GM18502 (cell line): Measurements from ENCODE around the gene CHCHD6.

ENCODE experiments used
- ATAC-seq: cut with Tn5 transposase; IDR thresholded peaks from one replicate; pipeline ENCODE4 v1.9.1; 2021; ENCODE audit warnings: mild to moderate bottlenecking; ENCODE audit not compliant: unreplicated experiment, poor library complexity

Gene CHCHD6

GRCh38 chr3:126888186-126888760 lies 184.2 kb downstream of the CHCHD6 start:
- no peak for ATAC-seq

GRCh38 chr3:126889276-126890201 lies 185.5 kb downstream of the CHCHD6 start:
- no peak for ATAC-seq

- ATAC-seq = no peak
These were observed 187.1 kb downstream of the CHCHD6 start for GRCh38 chr3:126891141-126891540.

- ATAC-seq = no peak
These were observed 187.8 kb downstream of the CHCHD6 start for GRCh38 chr3:126891791-126892190.

GRCh38 chr3:126893651-126894050 lies 189.6 kb downstream of the CHCHD6 start:
- ATAC-seq = no peak

- ATAC-seq = no peak
These were observed 190.4 kb downstream of the CHCHD6 start for GRCh38 chr3:126894475-126894874.

GRCh38 chr3:126895178-126896066 lies 191.4 kb downstream of the CHCHD6 start:
- ATAC-seq = no peak

DNA sequence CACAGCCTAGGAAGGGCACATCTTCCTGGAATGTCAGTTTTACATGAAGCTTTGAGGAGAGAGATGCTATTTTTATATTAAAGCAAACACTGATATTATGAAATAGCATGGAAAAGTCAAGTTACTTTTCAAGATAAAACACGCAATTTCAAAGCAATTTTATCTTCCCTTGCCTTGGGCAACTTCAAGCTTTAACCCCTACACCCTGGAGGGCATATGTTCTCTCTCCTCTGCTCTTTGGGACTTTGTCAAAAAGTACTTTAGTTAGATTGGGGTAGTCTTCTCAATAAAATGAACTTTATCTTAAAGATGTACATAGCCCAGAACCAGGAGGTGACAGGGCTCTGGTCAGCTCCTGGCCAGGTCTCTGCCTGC lies 192.0 kb downstream of the CHCHD6 start:
- ATAC-seq = no peak

- no peak for ATAC-seq
These were observed 192.9 kb downstream of the CHCHD6 start for GRCh38 chr3:126896968-126897367.

DNA sequence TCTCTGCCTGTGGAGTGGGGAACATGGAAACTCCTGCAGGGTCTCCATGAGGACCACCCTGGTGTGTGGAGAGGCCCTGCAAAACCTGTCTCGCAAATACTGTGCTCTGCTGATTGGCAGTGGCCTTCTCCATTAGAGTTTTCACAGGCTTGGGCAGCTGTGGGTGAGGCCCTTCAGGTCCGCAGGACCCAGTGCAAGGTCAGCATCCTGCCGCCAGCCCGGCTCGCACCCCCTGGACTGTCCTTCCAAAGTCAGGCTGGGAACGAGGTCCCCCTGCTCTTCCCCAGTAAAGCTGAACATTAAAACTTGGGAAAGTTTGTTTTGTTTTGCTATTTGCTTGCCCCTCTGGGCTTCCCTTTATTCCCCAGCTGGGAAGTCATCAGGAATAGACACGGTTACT lies 193.9 kb downstream of the CHCHD6 start:
- ATAC-seq = no peak

- ATAC-seq = no peak
These were observed 197.0 kb downstream of the CHCHD6 start for GRCh38 chr3:126900859-126901540.

- ATAC-seq = no peak
These were observed 197.6 kb downstream of the CHCHD6 start for GRCh38 chr3:126901631-126902030.

- ATAC-seq = no peak
These were observed 199.5 kb downstream of the CHCHD6 start for GRCh38 chr3:126903521-126903920.

GRCh38 chr3:126907557-126907956 lies 203.5 kb downstream of the CHCHD6 start:
- no peak for ATAC-seq

GRCh38 chr3:126908752-126909275 lies 204.8 kb downstream of the CHCHD6 start:
- ATAC-seq = no peak

DNA sequence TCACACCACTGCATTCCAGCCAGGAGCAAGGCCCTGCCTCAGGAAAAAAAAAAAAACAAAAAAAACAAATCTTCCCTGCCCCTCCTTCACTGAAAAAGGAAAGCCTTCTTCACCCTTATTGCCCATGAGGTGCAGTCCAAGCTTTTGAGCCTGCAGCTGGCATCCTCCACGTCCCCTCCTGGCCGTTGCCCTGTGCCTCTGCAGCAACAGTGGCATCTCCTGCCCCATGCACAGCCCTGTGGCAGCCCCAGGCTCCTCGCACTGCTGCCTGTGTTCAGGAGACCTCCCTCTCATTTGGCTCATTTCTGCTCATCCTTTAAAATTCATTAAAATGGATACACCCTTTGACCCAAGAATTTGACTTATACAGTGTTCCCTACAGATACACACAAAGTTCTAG lies 206.2 kb downstream of the CHCHD6 start:
- ATAC-seq = no peak

- peak; percentile 98 for ATAC-seq
These were observed 207.4 kb downstream of the CHCHD6 start for GRCh38 chr3:126911162-126912026.

- no peak for ATAC-seq
These were observed 208.0 kb downstream of the CHCHD6 start for GRCh38 chr3:126912027-126912422.
